Measurements from ENCODE around the gene PTPRN2. TPM values are rescaled to one million over a fixed set of nuclear protein-coding genes. Genes with fewer than 3 reads are reported as not detected.

Gene PTPRN2
- total and polyA plus RNA-seq, 8 donors: 4.9 to 136 (median 46.8) TPM

- Histone ChIP-seq H3K4me3 (no peak overlapping the region), H3K36me3 (no peaks in the 10 kb centered on the region), H3K9me3 (no peaks in the 10 kb centered on the region), H3K4me1 (no peaks in the 10 kb centered on the region), H3K27ac (no peak overlapping the region), H3K27me3 (no peaks in the 10 kb centered on the region)
- intact Hi-C loops (cut with DNase I; ENCODE audit: low total_unique reads): no loop called here
- WGBS, 5 donors: 89 to 94% (median 91%) methylated on average over 20 to 22 of the region's 22 CpGs
- TF ChIP-seq CTCF (IDR thresholded peaks at IDR 0.05) (no peak), POLR2AphosphoS5 (IDR thresholded peaks at IDR 0.05) (no peak), EP300 (IDR thresholded peaks at IDR 0.05) (no peak), POLR2A (IDR thresholded peaks at IDR 0.05) (no peak)
- no peak for DNase-seq
Measured at GRCh38 chr7:157751406-157751805, 836.2 kb downstream of the PTPRN2 start.

DNA sequence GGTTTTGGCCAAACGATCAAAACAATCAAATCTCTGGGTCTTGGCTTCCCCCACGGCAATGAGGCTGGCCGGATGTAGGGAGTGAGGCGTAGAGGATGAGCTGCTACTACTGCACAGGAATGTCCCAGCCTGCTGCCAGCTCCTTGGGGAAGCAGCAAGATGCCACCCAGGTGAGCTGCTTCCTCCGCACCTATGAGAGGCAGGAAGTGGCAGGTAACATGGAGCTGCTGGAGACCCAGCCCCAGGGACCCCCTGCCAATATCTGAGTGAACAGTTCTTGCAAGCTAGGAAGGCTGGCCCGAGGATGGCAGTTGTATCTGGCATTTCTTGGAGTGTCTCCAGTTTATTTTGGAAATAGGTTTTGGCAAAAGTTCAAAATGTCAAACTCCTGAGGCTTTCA, 837.3 kb downstream of the PTPRN2 start:
- Histone ChIP-seq H3K27ac (no peak overlapping the region), H3K27me3 (no peaks in the 10 kb centered on the region), H3K9me3 (no peaks in the 10 kb centered on the region), H3K4me3 (no peak overlapping the region), H3K4me1 (no peaks in the 10 kb centered on the region), H3K36me3 (no peaks in the 10 kb centered on the region)
- 75 to 83% (median 81%) methylated on average over 5 to 6 of the region's 6 CpGs for WGBS, 5 donors
- DNase-seq: no peak
- TF ChIP-seq CTCF (IDR thresholded peaks at IDR 0.05): no peak
- no peak for TF ChIP-seq POLR2A (IDR thresholded peaks at IDR 0.05)
- TF ChIP-seq EP300 (IDR thresholded peaks at IDR 0.05): no peak
- TF ChIP-seq POLR2AphosphoS5 (IDR thresholded peaks at IDR 0.05): no peak
- intact Hi-C loops (cut with DNase I; ENCODE audit: low total_unique reads): no loop called here

DNA sequence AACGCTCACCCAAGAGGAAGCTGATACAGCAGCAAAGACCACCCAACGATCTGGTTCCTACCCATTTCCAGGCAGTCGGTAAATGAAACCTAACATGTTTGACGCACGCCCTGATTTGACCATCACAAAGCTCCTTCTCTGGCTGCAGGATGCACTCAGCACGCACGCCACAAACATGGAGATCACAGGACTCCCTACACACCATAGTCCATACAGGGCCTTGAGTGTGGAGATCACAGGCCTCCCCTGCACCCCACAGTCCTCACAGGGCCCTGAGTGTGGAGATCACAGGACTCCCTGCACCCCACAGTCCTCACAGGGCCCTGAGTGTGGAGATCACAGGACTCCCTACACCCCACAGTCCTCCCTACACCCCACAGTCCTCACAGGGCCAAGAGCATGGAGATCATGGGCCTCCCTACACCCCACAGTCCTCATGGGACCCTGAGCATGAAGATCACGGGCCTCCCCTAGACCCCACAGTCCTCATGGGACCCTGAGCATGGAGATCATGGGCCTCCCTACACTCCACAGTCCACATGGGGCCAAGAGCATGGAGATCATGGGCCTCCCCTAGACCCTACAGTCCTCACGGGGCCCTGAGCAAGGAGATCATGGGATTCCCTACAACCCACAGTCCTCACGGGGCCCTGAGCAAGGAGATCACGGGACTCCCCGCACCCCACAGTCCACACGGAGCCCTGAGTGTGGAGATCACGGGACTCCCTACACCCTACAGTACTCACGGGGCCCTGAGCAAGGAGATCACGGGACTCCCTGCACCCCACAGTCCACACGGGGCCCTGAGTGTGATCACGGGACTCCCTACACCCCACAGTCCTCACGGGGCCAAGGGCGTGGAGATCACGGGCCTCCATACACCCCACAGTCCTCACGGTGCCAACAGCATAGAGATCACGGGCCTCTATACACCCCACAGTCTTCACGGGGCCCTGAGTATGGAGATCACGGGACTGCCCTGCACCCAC, 841.6 kb downstream of the PTPRN2 start:
- no peak overlapping the region for H3K27ac ChIP-seq
- 89 to 96% (median 92%) methylated on average over 12 to 25 of the region's 25 CpGs for WGBS, 5 donors
- H3K4me1 ChIP-seq: no peaks in the 10 kb centered on the region
- H3K36me3 ChIP-seq: no peaks in the 10 kb centered on the region
- no peak for DNase-seq
- no peak overlapping the region for H3K4me3 ChIP-seq
- H3K27me3 ChIP-seq: no peaks in the 10 kb centered on the region
- TF ChIP-seq CTCF (IDR thresholded peaks at IDR 0.05) (no peak), POLR2AphosphoS5 (IDR thresholded peaks at IDR 0.05) (no peak), EP300 (IDR thresholded peaks at IDR 0.05) (no peak), POLR2A (IDR thresholded peaks at IDR 0.05) (no peak)
- intact Hi-C loops (cut with DNase I; ENCODE audit: low total_unique reads): no loop called here
- no peaks in the 10 kb centered on the region for H3K9me3 ChIP-seq

GRCh38 chr7:157744786-157745601, 842.6 kb downstream of the PTPRN2 start:
- no peak for TF ChIP-seq CTCF (IDR thresholded peaks at IDR 0.05)
- no peak for TF ChIP-seq POLR2AphosphoS5 (IDR thresholded peaks at IDR 0.05)
- no peak for TF ChIP-seq EP300 (IDR thresholded peaks at IDR 0.05)
- no peak for TF ChIP-seq POLR2A (IDR thresholded peaks at IDR 0.05)
- H3K36me3 ChIP-seq: no peaks in the 10 kb centered on the region
- intact Hi-C loops (cut with DNase I; ENCODE audit: low total_unique reads): no loop called here
- no peaks in the 10 kb centered on the region for H3K4me1 ChIP-seq
- WGBS, 5 donors: 81 to 88% (median 83%) methylated on average over 22 to 24 of the region's 24 CpGs
- no peak for DNase-seq
- no peak overlapping the region for H3K27ac ChIP-seq
- no peak overlapping the region for H3K4me3 ChIP-seq
- no peaks in the 10 kb centered on the region for H3K9me3 ChIP-seq
- H3K27me3 ChIP-seq: peaks cover 0 to 7% (median 0%) of the 10 kb centered on the region in 3 donors
